ENCODE results near the gene PPFIA3. TPM values are rescaled to one million over a fixed set of nuclear protein-coding genes. Genes with fewer than 3 reads are reported as not detected.

PPFIA3 gene
- total and polyA plus RNA-seq, 2 experiments from 2014 or later: 4.4 to 8.2 TPM

DNA sequence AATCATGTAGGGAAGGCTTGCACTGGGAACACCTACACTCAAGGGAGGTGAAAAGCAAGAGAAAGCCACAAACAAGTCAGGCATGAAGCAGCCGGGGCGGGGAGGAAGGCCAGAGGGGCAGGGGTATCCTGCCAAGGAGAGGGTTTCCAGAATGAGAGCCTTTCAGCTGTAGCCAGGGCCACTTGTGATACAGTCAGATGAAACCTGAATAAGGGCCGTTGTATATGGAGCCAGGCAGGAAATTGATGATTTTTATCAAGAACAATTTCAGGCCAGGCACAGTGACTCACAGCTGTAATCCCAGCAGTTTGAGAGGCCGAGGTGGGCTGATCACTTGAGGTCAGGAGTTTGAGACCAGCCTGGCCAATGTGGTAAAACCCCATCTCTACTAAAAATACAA lies 42.6 kb downstream of the PPFIA3 start:
- no peak overlapping the region for H3K4me2 ChIP-seq
- no peaks in the 10 kb centered on the region for H3K36me3 ChIP-seq (replicated peaks; ENCODE audit: insufficient read depth, low read depth)
- no peak overlapping the region for H3K27ac ChIP-seq
- DNase-seq (ENCODE audit: low spot score): no peak
- TF ChIP-seq EZH2phosphoT487 (IDR thresholded peaks at IDR 0.05; ENCODE audit: low read depth, severe bottlenecking, unreplicated experiment) (no peak), EZH2 (IDR thresholded peaks at IDR 0.05; ENCODE audit: borderline replicate concordance) (no peak), CTCF (IDR thresholded peaks at IDR 0.05; ENCODE audit: poor library complexity) (no peak)
- H3K4me3 ChIP-seq: no peak overlapping the region
- 77% methylated on average over 4 of the region's 4 CpGs for WGBS (ENCODE audit: low lambda C conversion rate, missing lambda C conversion rate)
- no peaks in the 10 kb centered on the region for H4K20me1 ChIP-seq (ENCODE audit: insufficient read depth, poor library complexity, severe bottlenecking)
- H3K9me2 ChIP-seq (replicated peaks; ENCODE audit: insufficient read depth): no peaks in the 10 kb centered on the region
- no peaks in the 10 kb centered on the region for H3K9me3 ChIP-seq (ENCODE audit: low read depth)
- H2AFZ ChIP-seq: no peak overlapping the region
- peaks cover 3% of the 10 kb centered on the region for H3K27me3 ChIP-seq
- H3K4me1 ChIP-seq (ENCODE audit: insufficient read depth): peaks cover 6% of the 10 kb centered on the region
- H3K79me2 ChIP-seq: peaks cover 6% of the 10 kb centered on the region

- Histone ChIP-seq H3K36me3 (replicated peaks; ENCODE audit: insufficient read depth, low read depth) (no peaks in the 10 kb centered on the region), H3K79me2 (no peaks in the 10 kb centered on the region), H3K9me2 (replicated peaks; ENCODE audit: insufficient read depth) (no peaks in the 10 kb centered on the region), H3K4me1 (ENCODE audit: insufficient read depth) (no peaks in the 10 kb centered on the region), H3K4me2 (no peak overlapping the region), H3K4me3 (no peak overlapping the region), H4K20me1 (ENCODE audit: insufficient read depth, poor library complexity, severe bottlenecking) (no peaks in the 10 kb centered on the region), H2AFZ (no peak overlapping the region), H3K27ac (no peak overlapping the region), H3K9me3 (ENCODE audit: low read depth) (no peaks in the 10 kb centered on the region), H3K27me3 (peaks cover 3% of the 10 kb centered on the region)
- no peak for DNase-seq (ENCODE audit: low spot score)
- WGBS (ENCODE audit: low lambda C conversion rate, missing lambda C conversion rate): 79% methylated on average over 24 of the region's 24 CpGs
- TF ChIP-seq CTCF (IDR thresholded peaks at IDR 0.05; ENCODE audit: poor library complexity) (no peak), EZH2phosphoT487 (IDR thresholded peaks at IDR 0.05; ENCODE audit: low read depth, severe bottlenecking, unreplicated experiment) (no peak), EZH2 (IDR thresholded peaks at IDR 0.05; ENCODE audit: borderline replicate concordance) (no peak)
These were observed 45.9 kb downstream of the PPFIA3 start for GRCh38 chr19:49165111-49165750.

GRCh38 chr19:49165865-49166301 lies 46.5 kb downstream of the PPFIA3 start:
- 93% methylated on average over 18 of the region's 30 CpGs for WGBS (ENCODE audit: low lambda C conversion rate, missing lambda C conversion rate)
- H3K36me3 ChIP-seq (replicated peaks; ENCODE audit: insufficient read depth, low read depth): no peaks in the 10 kb centered on the region
- H3K79me2 ChIP-seq: no peaks in the 10 kb centered on the region
- H3K4me3 ChIP-seq: no peak overlapping the region
- H3K4me1 ChIP-seq (ENCODE audit: insufficient read depth): no peaks in the 10 kb centered on the region
- no peaks in the 10 kb centered on the region for H3K9me2 ChIP-seq (replicated peaks; ENCODE audit: insufficient read depth)
- no peaks in the 10 kb centered on the region for H3K9me3 ChIP-seq (ENCODE audit: low read depth)
- H3K27me3 ChIP-seq: peaks cover 3% of the 10 kb centered on the region
- DNase-seq (ENCODE audit: low spot score): no peak
- TF ChIP-seq EZH2 (IDR thresholded peaks at IDR 0.05; ENCODE audit: borderline replicate concordance) (no peak), EZH2phosphoT487 (IDR thresholded peaks at IDR 0.05; ENCODE audit: low read depth, severe bottlenecking, unreplicated experiment) (no peak), CTCF (IDR thresholded peaks at IDR 0.05; ENCODE audit: poor library complexity) (no peak)
- no peak overlapping the region for H2AFZ ChIP-seq
- no peak overlapping the region for H3K4me2 ChIP-seq
- H4K20me1 ChIP-seq (ENCODE audit: insufficient read depth, poor library complexity, severe bottlenecking): no peaks in the 10 kb centered on the region
- H3K27ac ChIP-seq: no peak overlapping the region
